HepG2 (cell line): Measurements from ENCODE around the gene BRD2. TPM values are rescaled to one million over a fixed set of nuclear protein-coding genes. Genes with fewer than 3 reads are reported as not detected.

ENCODE experiments used
- ATAC-seq: fragments of 200-7000 bp; cut with Tn5 transposase; 3 replicates; pipeline ENCODE4 v1.9.1; 2020; ENCODE audit warnings: mild to moderate bottlenecking, moderate library complexity
- BruUV-seq: library from RNA; stranded (reverse); fragments of 400-500 nt; replicated peaks from 2 replicates; lab custom pipeline; 2021; lab: Mats Ljungman, UMichigan
- CTCF ChIA-PET: fragments of 300-600 bp; formaldehyde crosslinking; extraction: SDS; loops from one replicate; lab custom pipeline; 2021; ENCODE audit warnings: low total read pairs, inconsistent platforms, low intra/inter-chr PET ratio; lab: Yijun Ruan, JAX
- POLR2A ChIA-PET: fragments of 350-600 bp; sonication (Branson Sonifier 250); formaldehyde crosslinking; loops from one replicate; lab custom pipeline; 2020; ENCODE audit warnings: antibody characterized with exemption, inconsistent platforms; lab: Yijun Ruan, JAX
- DNase-seq: peaks from one replicate; pipeline ENCODE4 v3.0.0-alpha.2; 2015; ENCODE audit warnings: low spot score
- FAIRE-seq: peaks from 3 replicates; lab custom pipeline; 2011; peaks lifted over from hg19 to GRCh38; lab: Jason Lieb, UNC
- H2AFZ ChIP-seq: one replicate; pipeline ENCODE4 v1.6.1; 2011; ENCODE audit warnings: low read length, inconsistent platforms
- H3K27ac ChIP-seq: fragments of 300-600 bp; 3 replicates; pipeline ENCODE4 v1.8.0; 2011; ENCODE audit warnings: mixed run types, mild to moderate bottlenecking, mixed read lengths, low read length, inconsistent platforms; ENCODE audit not compliant: insufficient read depth; ENCODE audit errors: extremely low read length
- H3K27me3 ChIP-seq, 2 experiments: fragments of 200-600 bp in 1 of 2; 2 replicates in 1 of 2; 3 replicates in 1 of 2; pipeline versions ENCODE4 v1.6.0 to v1.8.0; 2011; ENCODE audit warnings: low read length in 2 of 2, mild to moderate bottlenecking in 2 of 2, moderate library complexity in 2 of 2, inconsistent platforms in 1 of 2; ENCODE audit not compliant: insufficient read depth in 2 of 2, control insufficient read depth in 1 of 2
- H3K36me3 ChIP-seq, 2 experiments: fragments of 200-600 bp in 1 of 2; replicated peaks in 1 of 2; 2 replicates in 1 of 2; 3 replicates in 1 of 2; pipeline versions ENCODE4 v1.5.1 to v1.8.0; 2011; ENCODE audit warnings: low read length in 2 of 2, inconsistent platforms in 1 of 2; ENCODE audit not compliant: insufficient read depth in 2 of 2, control insufficient read depth in 1 of 2
- H3K4me1 ChIP-seq: 2 replicates; pipeline ENCODE4 v1.5.1; 2012; ENCODE audit warnings: low read length, inconsistent platforms; ENCODE audit not compliant: insufficient read depth
- H3K4me2 ChIP-seq: 2 replicates; pipeline ENCODE4 v1.6.0; 2011; ENCODE audit warnings: low read depth, low read length, inconsistent platforms
- H3K4me3 ChIP-seq, 3 experiments: fragments of 200-600 bp in 1 of 3; sonication (generic), shearing (Covaris generic) in 1 of 3; replicated peaks in 1 of 3; 2 replicates each; pipeline ENCODE4 v1.5.1; 2011 to 2016; ENCODE audit warnings: low read length in 3 of 3, inconsistent platforms in 2 of 3, low read depth in 2 of 3, mild to moderate bottlenecking in 2 of 3, control low read depth in 1 of 3, mixed read lengths in 1 of 3; ENCODE audit not compliant: insufficient read depth in 1 of 3
- H3K79me2 ChIP-seq: one replicate; pipeline ENCODE4 v1.6.1; 2011; ENCODE audit warnings: low read length, inconsistent platforms; ENCODE audit not compliant: insufficient read depth
- H3K9ac ChIP-seq: 2 replicates; pipeline ENCODE4 v1.6.0; 2011; ENCODE audit warnings: mild to moderate bottlenecking, low read depth, low read length, inconsistent platforms; ENCODE audit not compliant: insufficient read depth
- H3K9me3 ChIP-seq: 2 replicates; pipeline ENCODE4 v1.5.1; 2012; ENCODE audit warnings: mild to moderate bottlenecking, low read length
- H4K20me1 ChIP-seq: 2 replicates; pipeline ENCODE4 v1.6.0; 2011; ENCODE audit warnings: inconsistent platforms, mild to moderate bottlenecking, low read length, moderate library complexity; ENCODE audit not compliant: insufficient read depth
- BCL6 ChIP-seq: IDR thresholded peaks from 2 replicates; pipeline ENCODE4 v1.6.1; 2016; ENCODE audit warnings: missing genetic modification reagents, missing compliant biosample characterization
- TEAD2 ChIP-seq: sonication (generic); formaldehyde crosslinking; IDR thresholded peaks from 2 replicates; pipeline ENCODE4 v1.9.0; 2021; ENCODE audit warnings: missing genetic modification reagents
- ZKSCAN5 ChIP-seq: sonication (generic); formaldehyde crosslinking; IDR thresholded peaks from 2 replicates; pipeline ENCODE4 v1.5.1; 2020; ENCODE audit warnings: mild to moderate bottlenecking, missing genetic modification reagents
- ZNF816 ChIP-seq: sonication (generic); formaldehyde crosslinking; IDR thresholded peaks from 2 replicates; pipeline ENCODE4 v1.8.0; 2022; ENCODE audit warnings: missing genetic modification reagents, mild to moderate bottlenecking, borderline replicate concordance
- ZNF891 ChIP-seq: sonication (generic); formaldehyde crosslinking; IDR thresholded peaks from 2 replicates; pipeline ENCODE4 v1.5.0; 2020; ENCODE audit warnings: mild to moderate bottlenecking, missing genetic modification reagents
- ZSCAN22 ChIP-seq: sonication (generic); formaldehyde crosslinking; IDR thresholded peaks from 2 replicates; pipeline ENCODE4 v1.4.0; 2020; ENCODE audit warnings: mild to moderate bottlenecking, missing genetic modification reagents
- WGBS: methylation state at CpG from one replicate; pipeline ENCODE4 v1.1.6; 2017; ENCODE audit warnings: low lambda C conversion rate; 5-methylcytosine and 5-hydroxymethylcytosine counted together
- in situ Hi-C: cut with HindIII; loops from 2 replicates; pipeline ENCODE4 v1.10.0; 2017; ENCODE audit warnings: low pct_unique_long_range_greater_than_20kb; ENCODE audit not compliant: extremely low pct_ligation_motif_present
- intact Hi-C: fragments of 100-400 bp; cut with micrococcal nuclease; formaldehyde crosslinking; loops from one replicate; pipeline ENCODE4 v1.10.0; 2022; ENCODE audit not compliant: unreplicated experiment
- polyA plus RNA-seq, 8 experiments: library from polyadenylated mRNA; depleted of rRNA in 3 of 8; stranded (reverse) in 7 of 8; unstranded in 1 of 8; fragments of >200 nt; fragmentation: Illumina TruSeq in 4 of 8; extraction: Trizol in 4 of 8; gene quantifications; 2 replicates each; pipeline versions ENCODE4 v1.2.1 to v1.2.3, GENCODE V29; 2011 to 2016; ENCODE audit warnings: low read depth in 4 of 8, missing spikeins in 1 of 8, mixed read lengths in 1 of 8; ENCODE audit not compliant: insufficient read depth in 1 of 8
- total RNA-seq, 5 experiments: library from RNA; depleted of rRNA; stranded (reverse); fragments of >200 nt; fragmentation: Illumina TruSeq; extraction: Trizol; gene quantifications; 2 replicates each; pipeline ENCODE4 v1.2.3, GENCODE V29; 2016; ENCODE audit warnings: low read depth in 1 of 5
- TF ChIP-seq, protein P1 (sequence below): sonication (generic); formaldehyde crosslinking; IDR thresholded peaks from 2 replicates; pipeline ENCODE4 v1.5.1; 2020; ENCODE audit warnings: missing genetic modification reagents, mild to moderate bottlenecking, borderline replicate concordance
- TF ChIP-seq, protein P2 (sequence below): sonication (generic); formaldehyde crosslinking; IDR thresholded peaks from 2 replicates; pipeline ENCODE4 v1.5.0; 2020; ENCODE audit warnings: missing genetic modification reagents
- TF ChIP-seq, protein P3 (sequence below): sonication (generic); formaldehyde crosslinking; IDR thresholded peaks from 2 replicates; pipeline ENCODE4 v1.9.0; 2022; ENCODE audit warnings: low read depth, missing genetic modification reagents

The BRD2 gene
- total and polyA plus RNA-seq, 2 of the 13 experiments (the other 11 are each of a cell fraction or from before 2014, with no cell fraction given) = 143 to 202 TPM

DNA sequence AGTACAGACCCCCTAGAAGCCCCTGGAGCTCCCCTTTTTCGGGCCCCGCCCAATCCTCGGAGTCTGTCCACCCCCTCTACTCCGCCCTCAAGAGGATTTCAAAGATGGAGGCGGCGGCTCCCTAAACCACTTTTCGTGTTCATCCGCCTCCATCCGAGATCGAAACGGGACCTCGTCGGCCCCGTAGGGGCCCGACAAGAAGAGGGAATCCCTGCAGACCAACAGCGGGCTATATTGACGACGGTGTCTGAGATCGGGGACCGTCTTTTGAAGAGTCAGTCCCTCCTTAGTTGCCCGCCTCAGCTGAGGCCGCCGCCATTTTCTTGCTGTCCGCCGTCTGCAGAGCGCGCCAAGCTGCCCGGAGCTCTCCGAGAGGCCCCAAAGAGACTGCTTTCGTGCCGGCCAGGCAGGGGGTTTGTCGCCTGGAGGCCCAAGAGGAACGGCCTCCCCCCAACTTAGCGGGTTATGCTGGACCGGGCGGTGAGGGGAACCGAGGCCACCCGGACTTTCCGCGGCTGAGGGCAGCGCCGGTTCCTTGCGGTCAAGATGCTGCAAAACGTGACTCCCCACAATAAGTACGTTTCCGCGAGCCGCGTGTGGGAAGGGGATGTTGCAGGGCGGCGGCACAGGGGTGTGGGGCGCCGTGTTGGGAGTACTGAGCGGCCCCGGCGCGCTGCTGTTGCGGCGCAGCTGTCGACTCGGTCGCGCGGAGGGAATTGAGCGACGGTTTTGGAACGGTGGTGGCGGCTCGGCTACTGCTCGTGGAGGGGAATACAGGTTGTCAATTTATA is 4.2 kb downstream of the BRD2 start (continued):
- TF ChIP-seq, protein P1, sequence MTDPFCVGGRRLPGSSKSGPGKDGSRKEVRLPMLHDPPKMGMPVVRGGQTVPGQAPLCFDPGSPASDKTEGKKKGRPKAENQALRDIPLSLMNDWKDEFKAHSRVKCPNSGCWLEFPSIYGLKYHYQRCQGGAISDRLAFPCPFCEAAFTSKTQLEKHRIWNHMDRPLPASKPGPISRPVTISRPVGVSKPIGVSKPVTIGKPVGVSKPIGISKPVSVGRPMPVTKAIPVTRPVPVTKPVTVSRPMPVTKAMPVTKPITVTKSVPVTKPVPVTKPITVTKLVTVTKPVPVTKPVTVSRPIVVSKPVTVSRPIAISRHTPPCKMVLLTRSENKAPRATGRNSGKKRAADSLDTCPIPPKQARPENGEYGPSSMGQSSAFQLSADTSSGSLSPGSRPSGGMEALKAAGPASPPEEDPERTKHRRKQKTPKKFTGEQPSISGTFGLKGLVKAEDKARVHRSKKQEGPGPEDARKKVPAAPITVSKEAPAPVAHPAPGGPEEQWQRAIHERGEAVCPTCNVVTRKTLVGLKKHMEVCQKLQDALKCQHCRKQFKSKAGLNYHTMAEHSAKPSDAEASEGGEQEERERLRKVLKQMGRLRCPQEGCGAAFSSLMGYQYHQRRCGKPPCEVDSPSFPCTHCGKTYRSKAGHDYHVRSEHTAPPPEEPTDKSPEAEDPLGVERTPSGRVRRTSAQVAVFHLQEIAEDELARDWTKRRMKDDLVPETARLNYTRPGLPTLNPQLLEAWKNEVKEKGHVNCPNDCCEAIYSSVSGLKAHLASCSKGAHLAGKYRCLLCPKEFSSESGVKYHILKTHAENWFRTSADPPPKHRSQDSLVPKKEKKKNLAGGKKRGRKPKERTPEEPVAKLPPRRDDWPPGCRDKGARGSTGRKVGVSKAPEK (CRISPR knock-in tag) = 0 out of 2 replicates have a peak, but pooled peaks have one; percentile 50
- TF ChIP-seq TEAD2 (no peak), ZSCAN22 (CRISPR knock-in tag) (peak; percentile 47; the same call in 1 of the 2 replicates)

DNA sequence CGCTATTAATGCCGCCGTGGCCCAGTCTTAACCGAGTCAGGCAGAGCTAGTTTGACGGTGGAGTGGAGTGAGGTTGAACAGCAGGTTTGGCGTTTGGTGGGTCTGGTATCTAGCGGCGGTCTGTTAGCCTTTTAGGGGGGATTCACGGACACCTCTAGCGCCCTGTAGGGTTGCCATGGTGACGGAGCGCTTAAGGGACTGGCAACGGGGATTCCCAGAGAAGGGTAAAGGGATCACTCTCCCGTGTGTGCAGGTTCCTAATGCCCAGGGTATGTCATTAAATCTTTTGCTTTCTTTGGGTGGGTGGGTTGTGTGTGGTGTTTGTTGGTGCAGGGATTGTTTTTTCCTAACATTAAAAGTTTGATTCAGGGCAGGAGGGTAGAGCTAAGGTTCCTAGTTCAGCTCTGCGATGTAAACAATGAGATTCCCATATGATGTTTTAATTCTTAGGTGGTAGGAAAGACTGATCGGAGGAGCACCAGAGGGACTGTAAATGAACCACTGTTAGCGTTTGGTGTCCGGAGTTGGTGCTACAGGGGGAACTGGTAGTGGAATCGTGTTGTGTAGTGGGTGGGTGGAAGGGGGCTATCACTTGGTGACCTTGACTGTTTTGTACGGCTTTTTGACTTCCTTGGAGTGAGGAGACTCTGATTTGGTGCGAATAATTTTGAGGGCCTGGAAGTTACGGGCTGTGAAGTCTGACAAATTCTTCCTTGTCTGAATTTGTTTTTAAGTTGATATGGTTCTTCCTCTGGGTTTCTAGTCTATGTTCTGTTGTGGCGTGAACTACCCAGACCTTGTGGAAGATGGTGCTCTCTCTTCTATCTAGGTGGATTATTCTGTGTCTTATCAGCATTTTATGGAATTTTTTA is 5.0 kb downstream of the BRD2 start:
- Histone ChIP-seq H3K9me3 (no peaks in the 10 kb centered on the region), H2AFZ (no peak overlapping the region), H3K4me2 (peak overlapping the region; percentile 97), H3K4me3 (peak overlapping the region; percentile 90 to 98 (median 95)), H3K27me3 (peaks cover 0 to 4% of the 10 kb centered on the region in 2 experiments; a peak in 1 of 5 replicates), H3K79me2 (peaks cover 81% of the 10 kb centered on the region), H3K36me3 (peaks cover 34 to 61% of the 10 kb centered on the region in 2 experiments), H4K20me1 (peaks cover 63% of the 10 kb centered on the region), H3K9ac (peak overlapping the region; percentile 90), H3K27ac (peak overlapping the region; percentile 99), H3K4me1 (peaks cover 55% of the 10 kb centered on the region)
- ATAC-seq (no peak), DNase-seq (peak; percentile 50), FAIRE-seq (peak; percentile 4)
- ChIA-PET CTCF (no interaction called here), POLR2A (interaction anchor here (0.7 to 10.5 kb wide), 20 partner anchors 9 to 1108 kb away, joined by 3 to 305 read pairs (median 14); partner anchors contain the start of genes GPSM3, HLA-DMA, HLA-DMB and PSMB9)
- no TSS peak for BruUV-seq
- in situ Hi-C loops (loop anchor here (5.0 to 25.0 kb wide), 2 partner anchors 781 to 1061 kb away; partner anchors contain the start of genes GPSM3, PBX2 and ZBTB12), intact Hi-C loops (loop anchor here (5.0 kb wide), 1 partner anchor 224 kb away; no protein-coding TSS in a partner anchor)
- under 1% methylated on average over 22 of the region's 23 CpGs for WGBS
- TF ChIP-seq BCL6 (CRISPR knock-in tag) (peak; percentile 22; the same call in 1 of the 2 replicates), ZNF891 (no peak), ZKSCAN5 (CRISPR knock-in tag) (peak; percentile 2; the same call in 1 of the 2 replicates), ZNF816 (no peak)
- TF ChIP-seq, protein P2, sequence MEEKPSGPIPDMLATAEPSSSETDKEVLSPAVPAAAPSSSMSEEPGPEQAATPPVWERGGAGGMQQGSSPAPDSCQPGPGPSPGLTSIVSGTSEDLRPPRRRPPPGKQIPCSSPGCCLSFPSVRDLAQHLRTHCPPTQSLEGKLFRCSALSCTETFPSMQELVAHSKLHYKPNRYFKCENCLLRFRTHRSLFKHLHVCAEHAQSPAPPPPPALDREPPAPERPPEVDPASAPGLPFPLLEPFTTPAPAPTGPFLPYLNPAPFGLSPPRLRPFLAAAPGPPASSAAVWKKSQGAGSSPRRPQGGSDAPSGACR (CRISPR knock-in tag) = 0 out of 2 replicates have a peak, but pooled peaks have one; percentile 11
- TF ChIP-seq, protein P3, sequence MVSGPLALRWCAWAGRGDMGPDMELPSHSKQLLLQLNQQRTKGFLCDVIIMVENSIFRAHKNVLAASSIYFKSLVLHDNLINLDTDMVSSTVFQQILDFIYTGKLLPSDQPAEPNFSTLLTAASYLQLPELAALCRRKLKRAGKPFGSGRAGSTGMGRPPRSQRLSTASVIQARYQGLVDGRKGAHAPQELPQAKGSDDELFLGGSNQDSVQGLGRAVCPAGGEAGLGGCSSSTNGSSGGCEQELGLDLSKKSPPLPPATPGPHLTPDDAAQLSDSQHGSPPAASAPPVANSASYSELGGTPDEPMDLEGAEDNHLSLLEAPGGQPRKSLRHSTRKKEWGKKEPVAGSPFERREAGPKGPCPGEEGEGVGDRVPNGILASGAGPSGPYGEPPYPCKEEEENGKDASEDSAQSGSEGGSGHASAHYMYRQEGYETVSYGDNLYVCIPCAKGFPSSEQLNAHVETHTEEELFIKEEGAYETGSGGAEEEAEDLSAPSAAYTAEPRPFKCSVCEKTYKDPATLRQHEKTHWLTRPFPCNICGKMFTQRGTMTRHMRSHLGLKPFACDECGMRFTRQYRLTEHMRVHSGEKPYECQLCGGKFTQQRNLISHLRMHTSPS = no peak
